ENCODE data around the gene TMIGD1.

TMIGD1 gene

DNA sequence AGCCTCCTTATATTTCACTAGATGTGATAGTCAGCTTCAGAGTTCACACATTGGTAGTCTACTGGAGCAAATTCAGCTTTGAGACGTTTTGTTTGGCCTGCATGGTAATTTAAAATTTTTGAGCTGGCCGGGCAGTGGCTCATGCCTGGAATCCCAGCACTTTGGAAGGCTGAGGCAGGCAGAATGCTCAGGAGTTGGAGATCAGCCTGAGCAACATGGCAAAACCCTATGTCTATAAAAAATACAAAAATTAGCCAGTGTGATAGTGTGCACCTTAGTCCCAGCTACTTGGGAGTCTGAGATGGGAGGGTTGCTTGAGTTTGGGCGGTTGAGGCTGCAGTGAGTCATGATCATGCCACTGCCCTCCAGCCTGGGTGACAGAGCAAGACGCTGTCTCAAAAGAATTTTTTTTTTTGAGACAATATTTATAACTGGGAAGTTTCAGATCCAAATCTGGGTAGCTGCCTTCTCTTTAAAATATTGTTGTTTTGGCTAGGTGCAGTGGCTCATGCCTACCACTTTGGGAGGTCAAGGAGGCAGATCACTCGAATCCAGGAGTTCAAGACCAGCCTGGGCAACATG lies 37.3 kb downstream of the TMIGD1 start:
- H3K36me3 Mint-ChIP-seq (ENCODE audit: low read depth): no peaks in the 10 kb centered on the region
- no peak overlapping the region for H3K4me3 Mint-ChIP-seq
- H3K4me1 Mint-ChIP-seq: peaks cover 7% of the 10 kb centered on the region
- no peaks in the 10 kb centered on the region for H3K27me3 Mint-ChIP-seq
- H3K27ac Mint-ChIP-seq: no peak overlapping the region
- no peaks in the 10 kb centered on the region for H3K9me3 Mint-ChIP-seq
- DNase-seq: no peak
- ATAC-seq: no peak

DNA sequence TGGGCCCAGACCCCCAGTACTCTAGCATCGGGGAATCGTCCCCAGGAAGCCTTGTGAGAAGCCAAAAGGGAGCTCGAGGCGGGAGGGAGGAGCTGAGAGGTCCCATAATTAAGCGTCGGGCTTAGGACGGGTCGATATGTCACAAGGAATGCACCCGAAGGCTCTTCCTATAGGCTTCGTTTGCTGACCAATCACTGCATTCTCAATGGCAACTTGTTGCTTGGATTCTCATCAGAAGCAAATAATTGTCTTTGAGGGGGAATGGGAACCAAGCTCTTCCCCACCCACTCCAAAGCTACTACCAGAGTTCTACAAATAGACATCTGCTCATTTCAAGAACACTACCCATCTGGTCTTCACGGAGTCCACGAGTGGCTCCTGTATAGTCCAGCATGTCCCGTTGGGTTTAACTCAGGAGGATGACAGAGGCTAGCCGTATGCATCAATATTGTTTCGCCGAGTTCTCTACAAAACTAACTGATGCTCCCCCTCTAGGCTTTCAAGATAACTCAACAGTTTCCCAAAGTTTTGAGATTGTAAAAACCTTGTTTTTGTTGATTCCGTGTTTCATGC lies 41.5 kb downstream of the TMIGD1 start:
- ATAC-seq: peak; percentile 22
- H3K9me3 Mint-ChIP-seq: no peaks in the 10 kb centered on the region
- H3K27me3 Mint-ChIP-seq: no peaks in the 10 kb centered on the region
- DNase-seq: no peak
- H3K4me3 Mint-ChIP-seq: peak overlapping the region; percentile 63
- peaks cover 9% of the 10 kb centered on the region for H3K4me1 Mint-ChIP-seq
- H3K36me3 Mint-ChIP-seq (ENCODE audit: low read depth): peaks cover 19% of the 10 kb centered on the region
- peak overlapping the region; percentile 49 for H3K27ac Mint-ChIP-seq

DNA sequence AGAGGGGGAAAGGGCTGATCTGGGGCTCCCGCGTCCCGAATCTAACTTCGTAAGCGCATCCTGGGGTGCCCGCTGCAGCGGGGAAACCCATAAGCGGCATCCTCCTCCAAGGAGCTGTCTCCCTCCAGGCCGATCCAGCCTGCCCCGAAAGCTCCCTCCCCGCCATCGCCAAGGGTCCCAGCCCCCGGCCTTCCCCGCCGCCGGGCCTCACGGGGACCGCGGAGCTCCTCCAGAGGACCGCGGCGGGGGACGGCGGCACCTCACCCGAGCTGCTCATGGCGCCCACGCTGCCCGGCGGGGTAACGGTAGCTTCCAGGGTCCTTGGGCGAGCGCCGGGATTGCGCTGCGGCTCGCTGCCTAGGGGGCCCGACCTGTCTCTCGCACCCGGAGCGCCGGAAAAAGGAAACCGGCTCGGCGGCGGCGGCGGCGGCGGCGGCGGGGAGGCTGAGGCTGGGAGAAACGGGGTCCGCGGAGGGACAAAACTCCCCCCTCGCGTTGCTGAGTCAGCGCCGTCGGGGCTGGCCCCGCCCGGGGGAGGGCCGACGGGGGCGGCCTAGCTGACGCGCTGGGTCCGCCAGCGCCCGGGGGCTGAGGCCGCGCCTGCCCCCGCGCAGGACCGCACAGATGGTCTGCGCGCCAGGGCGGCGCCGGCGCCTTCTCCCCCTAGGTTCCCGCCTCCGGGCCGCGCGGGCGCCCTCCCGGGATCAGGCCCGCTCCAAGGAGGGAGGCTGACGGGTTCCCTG lies 42.1 kb downstream of the TMIGD1 start, which contains the start of gene BLMH:
Gene BLMH (minus strand): TSS at position 402 of the 743 bp plus-strand sequence. CDS start 125 bp downstream, at position 277.
- Mint-ChIP-seq H3K36me3 (ENCODE audit: low read depth) (peaks cover 26% of the 10 kb centered on the region), H3K27me3 (no peaks in the 10 kb centered on the region), H3K4me3 (peak within 1 kb of the TSS; percentile 95), H3K9me3 (no peaks in the 10 kb centered on the region), H3K4me1 (peaks cover 9% of the 10 kb centered on the region), H3K27ac (peak within 1 kb of the TSS; percentile 95)
- peak; percentile 89 for DNase-seq
- ATAC-seq: peak; percentile 88

DNA sequence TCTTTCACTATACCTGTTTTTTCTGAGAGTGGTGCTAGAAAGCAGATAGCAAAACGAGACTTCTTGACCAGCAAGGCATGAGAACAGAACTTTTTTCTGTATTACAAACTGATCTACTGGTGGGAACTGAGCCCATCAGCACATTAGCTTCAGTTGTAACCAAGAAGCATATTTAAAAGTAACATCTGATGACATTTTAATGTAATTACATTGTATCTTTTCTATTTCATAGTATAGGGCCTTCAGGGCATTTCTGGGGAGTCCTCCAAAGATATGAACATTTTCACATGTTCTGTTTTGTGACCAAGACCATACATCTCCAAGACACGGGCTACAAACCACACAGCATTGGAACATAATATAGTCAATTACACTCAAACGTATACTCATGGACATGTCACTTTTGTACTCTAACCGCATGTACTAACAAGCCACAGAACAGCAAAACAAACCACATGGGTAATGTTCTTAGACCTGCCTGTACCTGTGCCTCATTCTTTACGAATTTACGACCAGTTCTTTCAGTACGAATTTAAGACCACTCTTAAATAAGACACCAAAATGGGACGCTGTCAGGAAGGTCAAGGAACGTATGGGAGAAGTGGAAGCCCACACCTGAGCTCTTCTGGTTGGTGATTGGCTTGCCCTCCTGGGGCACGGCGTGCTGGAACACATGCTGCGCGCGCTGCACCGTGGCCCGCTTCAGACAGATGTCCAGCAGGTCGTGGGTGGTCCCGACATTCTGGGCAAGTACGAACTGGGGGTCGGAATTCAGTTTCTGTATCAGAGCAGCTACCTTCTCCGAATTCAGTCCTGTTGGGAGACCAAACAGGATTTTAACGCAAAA lies 42.9 kb downstream of the TMIGD1 start:
- Mint-ChIP-seq H3K4me3 (peak overlapping the region; percentile 95), H3K27ac (peak overlapping the region; percentile 95), H3K9me3 (no peaks in the 10 kb centered on the region), H3K27me3 (no peaks in the 10 kb centered on the region), H3K36me3 (ENCODE audit: low read depth) (peaks cover 32% of the 10 kb centered on the region), H3K4me1 (peaks cover 9% of the 10 kb centered on the region)
- DNase-seq (peak; percentile 48), ATAC-seq (peak; percentile 62)

DNA sequence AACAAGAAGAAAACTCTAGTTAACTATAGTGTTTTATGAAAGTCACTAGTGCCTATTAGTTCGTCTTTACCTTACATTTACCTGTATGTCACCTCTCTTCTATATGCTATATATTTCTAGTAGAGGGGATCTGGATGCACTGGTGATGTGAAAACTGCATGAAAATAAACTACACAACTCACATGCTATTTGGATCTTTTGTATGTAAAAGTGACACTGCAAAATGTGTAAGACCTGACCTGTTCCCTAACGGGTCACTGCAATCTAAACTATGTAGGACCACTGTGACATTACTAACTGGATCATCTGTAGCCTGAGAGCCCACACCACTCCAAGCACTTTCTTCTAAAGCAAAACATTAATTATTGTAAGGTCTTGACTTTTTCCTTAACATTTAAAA lies 43.8 kb downstream of the TMIGD1 start:
- DNase-seq (no peak), ATAC-seq (no peak)
- Mint-ChIP-seq H3K36me3 (ENCODE audit: low read depth) (peaks cover 40% of the 10 kb centered on the region), H3K9me3 (no peaks in the 10 kb centered on the region), H3K27ac (peak overlapping the region; percentile 95), H3K4me1 (peaks cover 9% of the 10 kb centered on the region), H3K4me3 (peak overlapping the region; percentile 95), H3K27me3 (no peaks in the 10 kb centered on the region)

DNA sequence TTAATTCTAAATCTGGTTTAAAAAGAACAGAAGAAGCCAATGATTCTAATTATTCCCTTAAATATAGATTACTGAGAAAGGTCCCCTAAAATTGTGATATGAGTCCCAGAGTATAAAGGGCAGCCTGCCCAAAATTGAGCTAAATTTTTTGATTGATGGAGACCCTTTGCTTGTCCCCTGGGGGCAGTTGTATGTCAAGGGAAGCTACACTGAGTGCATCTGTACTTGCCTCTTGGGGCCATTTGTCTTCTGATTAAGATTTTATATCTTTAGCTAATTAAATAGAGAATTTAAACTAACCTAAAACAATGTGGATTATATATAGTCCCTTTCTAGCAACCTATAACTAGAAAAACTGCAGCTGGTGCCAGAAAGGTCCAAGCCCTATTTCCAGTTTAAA lies 54.7 kb downstream of the TMIGD1 start:
- no peaks in the 10 kb centered on the region for H3K4me1 Mint-ChIP-seq
- peaks cover 55% of the 10 kb centered on the region for H3K36me3 Mint-ChIP-seq (ENCODE audit: low read depth)
- H3K4me3 Mint-ChIP-seq: no peak overlapping the region
- H3K27ac Mint-ChIP-seq: no peak overlapping the region
- no peaks in the 10 kb centered on the region for H3K9me3 Mint-ChIP-seq
- DNase-seq (no peak), ATAC-seq (no peak)
- no peaks in the 10 kb centered on the region for H3K27me3 Mint-ChIP-seq

DNA sequence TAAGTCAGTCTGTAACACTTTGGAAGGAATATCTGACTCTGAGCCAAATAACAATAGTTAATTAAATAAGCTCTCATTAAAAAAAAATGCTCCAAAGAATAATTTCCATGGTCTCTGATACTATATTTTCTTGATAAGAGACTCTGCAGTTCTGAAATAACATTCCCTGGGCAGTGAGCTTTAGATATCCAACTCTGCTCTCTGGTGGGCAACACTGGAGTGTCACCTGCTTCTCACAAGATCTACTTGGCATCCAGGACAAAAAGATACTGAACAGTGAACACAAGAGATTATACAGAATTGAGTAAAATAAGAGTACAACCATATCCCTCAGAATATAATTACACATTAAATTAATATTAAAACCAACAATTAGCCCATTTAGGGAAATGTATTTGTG lies 55.8 kb downstream of the TMIGD1 start:
- ATAC-seq (no peak), DNase-seq (no peak)
- Mint-ChIP-seq H3K27me3 (no peaks in the 10 kb centered on the region), H3K4me3 (no peak overlapping the region), H3K9me3 (no peaks in the 10 kb centered on the region), H3K4me1 (no peaks in the 10 kb centered on the region), H3K27ac (no peak overlapping the region), H3K36me3 (ENCODE audit: low read depth) (peaks cover 55% of the 10 kb centered on the region)

DNA sequence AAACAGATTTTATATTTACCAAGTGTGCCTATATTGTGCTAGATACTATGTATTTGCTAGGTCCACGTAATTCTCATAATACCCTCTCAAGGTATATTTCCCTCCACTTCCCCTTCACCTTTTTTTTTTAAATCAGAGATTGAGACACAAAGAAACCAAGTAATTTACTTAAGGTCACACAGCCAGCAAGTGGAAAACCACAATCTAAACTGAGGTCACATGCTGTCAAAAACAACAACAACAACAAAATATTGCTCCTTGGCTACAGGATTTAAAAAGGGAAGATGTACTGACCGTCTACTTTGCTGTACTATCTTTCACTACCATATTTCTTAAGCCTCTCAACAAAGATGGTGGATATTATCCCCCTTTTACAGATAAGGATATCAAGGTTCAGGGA lies 57.9 kb downstream of the TMIGD1 start:
- Mint-ChIP-seq H3K4me3 (no peak overlapping the region), H3K36me3 (ENCODE audit: low read depth) (peaks cover 60% of the 10 kb centered on the region), H3K4me1 (peaks cover 4% of the 10 kb centered on the region), H3K27me3 (no peaks in the 10 kb centered on the region), H3K27ac (no peak overlapping the region), H3K9me3 (no peaks in the 10 kb centered on the region)
- DNase-seq (no peak), ATAC-seq (no peak)

DNA sequence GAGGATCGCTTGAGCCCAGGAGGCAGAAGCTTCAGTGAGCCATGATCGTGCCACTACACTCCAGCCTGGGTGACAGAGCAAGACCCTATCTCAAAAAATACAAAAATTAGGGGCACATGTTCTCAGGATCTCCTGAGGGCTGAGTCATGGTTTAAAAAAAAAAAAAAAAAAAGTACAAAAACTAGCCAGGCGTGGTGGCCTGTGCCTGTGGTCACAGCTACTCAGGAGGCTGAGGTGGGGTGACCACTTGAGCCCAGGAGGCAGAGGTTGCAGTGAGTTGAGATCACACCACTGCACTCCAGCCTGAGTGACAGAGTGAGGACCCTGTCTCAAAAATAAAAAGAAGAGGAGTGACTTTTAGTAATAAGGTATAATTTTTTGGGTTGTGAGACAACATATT lies 59.0 kb downstream of the TMIGD1 start:
- DNase-seq: no peak
- Mint-ChIP-seq H3K36me3 (ENCODE audit: low read depth) (peaks cover 61% of the 10 kb centered on the region), H3K4me3 (no peak overlapping the region), H3K4me1 (peaks cover 5% of the 10 kb centered on the region), H3K27me3 (no peaks in the 10 kb centered on the region), H3K27ac (no peak overlapping the region), H3K9me3 (no peaks in the 10 kb centered on the region)
- no peak for ATAC-seq

DNA sequence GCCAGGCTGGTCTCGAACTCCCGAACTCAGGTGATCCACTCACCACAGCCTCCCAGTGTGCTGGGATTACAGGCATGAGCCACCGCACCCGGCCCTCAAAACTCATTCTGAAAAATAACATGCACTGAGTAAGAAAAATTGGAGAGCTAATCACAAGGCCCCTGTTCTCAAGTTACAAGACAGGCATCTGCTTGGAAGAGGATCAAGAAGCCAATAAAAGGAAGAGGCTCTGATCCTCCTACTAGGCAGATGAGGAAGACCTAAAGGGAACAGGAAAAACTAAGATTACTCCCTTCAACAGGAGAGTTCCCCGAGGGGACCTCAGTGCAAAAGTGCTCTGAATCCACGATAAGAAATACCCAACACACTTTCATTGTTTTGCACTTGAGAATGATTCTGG lies 60.5 kb downstream of the TMIGD1 start:
- H3K4me1 Mint-ChIP-seq: peaks cover 5% of the 10 kb centered on the region
- DNase-seq (no peak), ATAC-seq (no peak)
- H3K9me3 Mint-ChIP-seq: no peaks in the 10 kb centered on the region
- H3K27ac Mint-ChIP-seq: no peak overlapping the region
- peaks cover 60% of the 10 kb centered on the region for H3K36me3 Mint-ChIP-seq (ENCODE audit: low read depth)
- no peak overlapping the region for H3K4me3 Mint-ChIP-seq
- no peaks in the 10 kb centered on the region for H3K27me3 Mint-ChIP-seq

DNA sequence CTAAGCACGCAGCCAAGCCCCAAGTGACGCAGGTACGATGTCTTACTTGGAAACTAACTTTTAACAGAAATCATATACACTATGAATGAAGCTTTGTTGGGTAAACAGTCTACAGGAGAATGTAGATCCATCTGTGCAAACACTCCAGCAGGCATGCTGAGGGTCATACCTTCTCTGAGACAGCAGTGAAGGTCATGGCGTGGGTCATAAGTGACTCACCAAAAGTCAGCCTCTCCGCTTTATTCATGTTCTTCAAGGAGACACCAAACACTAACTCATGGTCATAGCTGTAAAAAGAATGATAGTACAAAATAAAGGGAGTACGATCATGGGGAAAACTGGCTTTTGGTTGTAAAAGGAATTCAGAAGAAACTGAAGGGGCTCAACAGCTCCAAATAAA lies 62.8 kb downstream of the TMIGD1 start:
- DNase-seq (no peak), ATAC-seq (peak; percentile 69)
- Mint-ChIP-seq H3K36me3 (ENCODE audit: low read depth) (peaks cover 71% of the 10 kb centered on the region), H3K27ac (no peak overlapping the region), H3K9me3 (no peaks in the 10 kb centered on the region), H3K4me3 (no peak overlapping the region), H3K4me1 (peaks cover 5% of the 10 kb centered on the region), H3K27me3 (no peaks in the 10 kb centered on the region)

DNA sequence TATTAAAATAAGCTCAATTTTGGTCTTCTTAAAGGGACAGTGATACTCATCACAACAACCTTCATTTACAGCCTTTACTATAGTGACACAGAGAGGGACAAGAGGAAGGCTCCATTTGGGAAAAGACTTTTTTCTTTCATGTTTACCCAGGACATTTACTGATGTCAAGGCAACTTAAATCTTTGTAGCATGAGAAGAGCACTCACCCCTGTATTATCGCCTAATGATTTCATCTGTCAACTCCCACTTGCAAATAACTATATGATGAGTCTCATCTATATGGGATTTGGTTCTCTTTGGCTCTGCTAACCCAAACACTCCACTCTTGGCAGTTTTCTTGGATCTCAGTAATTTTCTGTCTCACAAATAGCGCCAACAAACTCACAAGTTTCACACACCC lies 66.2 kb downstream of the TMIGD1 start:
- ATAC-seq (no peak), DNase-seq (no peak)
- H3K4me3 Mint-ChIP-seq: no peak overlapping the region
- H3K27me3 Mint-ChIP-seq: no peaks in the 10 kb centered on the region
- no peaks in the 10 kb centered on the region for H3K9me3 Mint-ChIP-seq
- no peak overlapping the region for H3K27ac Mint-ChIP-seq
- peaks cover 75% of the 10 kb centered on the region for H3K36me3 Mint-ChIP-seq (ENCODE audit: low read depth)
- H3K4me1 Mint-ChIP-seq: peaks cover 5% of the 10 kb centered on the region

Measured in activated naive CD8-positive, alpha-beta T cell treated with anti-CD3 and anti-CD28 coated beads, Interleukin-2, amount 50 U/mL, for 24 hours (primary cell).